Small intestine (tissue), 7 donors: ENCODE measurements around the gene MTHFD1L. TPM values are rescaled to one million over a fixed set of nuclear protein-coding genes. Genes with fewer than 3 reads are reported as not detected.
"Not testable (repeated sequence)": the region's sequence is repeated elsewhere in the genome, so short reads cannot be mapped to it uniquely, and the experiment has no call there.

ENCODE experiments used
- DNase-seq, 2 donors: peaks; one replicate each; pipeline versions ENCODE4 v3.0.0 to v3.0.0-alpha.2; 2013
- FAIRE-seq: peaks from 2 replicates; lab custom pipeline; 2012; peaks lifted over from hg19 to GRCh38; lab: Jason Lieb, UNC
- H3K27ac ChIP-seq, 3 donors: one replicate each; pipeline ENCODE4 v1.5.1; 2013; ENCODE audit warnings: low read length in 2 of 3, mild to moderate bottlenecking in 2 of 3, control low read depth in 1 of 3, inconsistent platforms in 1 of 3, low read depth in 1 of 3, moderate library complexity in 1 of 3
- H3K27me3 ChIP-seq, 3 donors: one replicate each; pipeline ENCODE4 v1.6.1; 2013; ENCODE audit warnings: low read length in 3 of 3, inconsistent platforms in 1 of 3; ENCODE audit not compliant: control insufficient read depth in 3 of 3, insufficient read depth in 3 of 3
- H3K36me3 ChIP-seq, 3 donors: one replicate each; pipeline ENCODE4 v1.6.1; 2013; ENCODE audit warnings: low read length in 3 of 3, inconsistent platforms in 1 of 3, low read depth in 1 of 3, mild to moderate bottlenecking in 1 of 3, moderate library complexity in 1 of 3; ENCODE audit not compliant: control insufficient read depth in 3 of 3, insufficient read depth in 2 of 3
- H3K4me1 ChIP-seq, 3 donors: one replicate each; pipeline ENCODE4 v1.6.1; 2013; ENCODE audit warnings: low read length in 2 of 3, inconsistent platforms in 1 of 3, low read depth in 1 of 3, mild to moderate bottlenecking in 1 of 3, moderate library complexity in 1 of 3; ENCODE audit not compliant: control insufficient read depth in 3 of 3, insufficient read depth in 2 of 3
- H3K4me3 ChIP-seq, 3 donors: one replicate each; pipeline ENCODE4 v1.5.1; 2013; ENCODE audit warnings: low read length in 3 of 3, control low read depth in 1 of 3, inconsistent platforms in 1 of 3, low read depth in 1 of 3, mild to moderate bottlenecking in 1 of 3, moderate library complexity in 1 of 3
- H3K9me3 ChIP-seq, 2 donors: one replicate each; pipeline ENCODE4 v1.6.1; 2013; ENCODE audit warnings: low read depth in 1 of 2, low read length in 1 of 2; ENCODE audit not compliant: control insufficient read depth in 2 of 2, insufficient read depth in 1 of 2
- WGBS, 3 donors: extraction: QIAGEN DNeasy Blood & Tissue Kit; methylation state at CpG; one replicate each; pipeline ENCODE4 v1.1.7; 2013; 5-methylcytosine and 5-hydroxymethylcytosine counted together
- polyA plus RNA-seq, 4 donors: library from polyadenylated mRNA; stranded (reverse) in 3 of 4; unstranded in 1 of 4; fragments of 200-250 nt in 3 of 4; fragments of 120-200 nt in 1 of 4; gene quantifications; one replicate each; pipeline versions ENCODE4 v1.2.1 to v1.2.3, GENCODE V29; 2013
- donor health status: healthy with polysubstance abuse.
- donor health status: control.
- donor health status: control.
- donor health status: Bipolar disorder and iron deficiency.
- donor health status: healthy.

Gene MTHFD1L
- polyA plus RNA-seq, 4 donors: 0.89 to 14.2 (median 4.7) TPM

GRCh38 chr6:151118461-151119123, 253.1 kb downstream of the MTHFD1L start:
- H3K36me3 ChIP-seq: no peaks in the 10 kb centered on the region
- FAIRE-seq (no peak), DNase-seq (peak; percentile 78 to 84)
- WGBS, 3 donors: 19 to 56% (median 35%) methylated on average over 8 of the region's 8 CpGs
- H3K4me3 ChIP-seq: no peak overlapping the region
- H3K4me1 ChIP-seq: peaks cover 0 to 30% (median 1%) of the 10 kb centered on the region in 3 donors
- no peaks in the 10 kb centered on the region for H3K27me3 ChIP-seq
- H3K9me3 ChIP-seq: no peaks in the 10 kb centered on the region
- H3K27ac ChIP-seq: peak overlapping the region; percentile 74 to 95 (median 86)

- no peak overlapping the region for H3K4me3 ChIP-seq
- DNase-seq: peak; percentile 88 to 93
- FAIRE-seq: no peak
- WGBS, 3 donors: 25 to 67% (median 35%) methylated on average over 11 of the region's 11 CpGs
- peak overlapping the region; percentile 41 to 86 (median 66) for H3K27ac ChIP-seq
- no peaks in the 10 kb centered on the region for H3K9me3 ChIP-seq
- H3K4me1 ChIP-seq: peaks cover 0 to 32% (median 1%) of the 10 kb centered on the region in 3 donors
- H3K36me3 ChIP-seq: no peaks in the 10 kb centered on the region
- H3K27me3 ChIP-seq: no peaks in the 10 kb centered on the region
Observed at GRCh38 chr6:151119823-151120524, 254.5 kb downstream of the MTHFD1L start.

GRCh38 chr6:151121900-151122299, 256.4 kb downstream of the MTHFD1L start:
- H3K9me3 ChIP-seq: peaks cover 0 to under 1% of the 10 kb centered on the region in 2 donors
- H3K36me3 ChIP-seq: no peaks in the 10 kb centered on the region
- WGBS, 3 donors: 76 to 95% (median 93%) methylated on average over 1 of the region's 1 CpG
- H3K27ac ChIP-seq: no peak overlapping the region
- no peaks in the 10 kb centered on the region for H3K27me3 ChIP-seq
- no peak overlapping the region for H3K4me3 ChIP-seq
- DNase-seq (no peak), FAIRE-seq (no peak)
- H3K4me1 ChIP-seq: peaks cover 1 to 42% (median 2%) of the 10 kb centered on the region in 3 donors

GRCh38 chr6:151123641-151124040, 258.1 kb downstream of the MTHFD1L start:
- not testable (repeated sequence) for H3K27me3 ChIP-seq, FAIRE-seq, DNase-seq, H3K9me3 ChIP-seq, H3K36me3 ChIP-seq, H3K4me3 ChIP-seq, H3K27ac ChIP-seq
- 90 to 100% (median 99%) methylated on average over 8 of the region's 8 CpGs for WGBS, 3 donors
- H3K4me1 ChIP-seq: peaks cover 1 to 36% (median 2%) of the 10 kb centered on the region in 3 donors

GRCh38 chr6:151125242-151125641, 259.7 kb downstream of the MTHFD1L start:
- not testable (repeated sequence) for FAIRE-seq, H3K9me3 ChIP-seq, DNase-seq, H3K36me3 ChIP-seq, H3K4me3 ChIP-seq, H3K27me3 ChIP-seq
- Histone ChIP-seq H3K27ac (peak overlapping the region in 1 of 3 donors; percentile 33), H3K4me1 (peaks cover 1 to 21% (median 2%) of the 10 kb centered on the region in 3 donors)
- WGBS, 3 donors: 2 to 33% (median 13%) methylated on average over 2 of the region's 2 CpGs

- not testable (repeated sequence) for H3K9me3 ChIP-seq, H3K4me3 ChIP-seq, H3K36me3 ChIP-seq, H3K27me3 ChIP-seq, FAIRE-seq
- DNase-seq: peak; percentile 24 to 44
- WGBS, 3 donors: 9 to 39% (median 26%) methylated on average over 6 of the region's 6 CpGs
- Histone ChIP-seq H3K27ac (peak overlapping the region in 1 of 3 donors; percentile 16), H3K4me1 (peaks cover 1 to 15% (median 2%) of the 10 kb centered on the region in 3 donors)
Observed at GRCh38 chr6:151125651-151126416, 260.3 kb downstream of the MTHFD1L start.

- 57 to 70% (median 68%) methylated on average over 4 of the region's 4 CpGs for WGBS, 3 donors
- not testable (repeated sequence) for DNase-seq, H3K4me3 ChIP-seq, H3K9me3 ChIP-seq, H3K27me3 ChIP-seq, FAIRE-seq, H3K36me3 ChIP-seq
- Histone ChIP-seq H3K27ac (peak overlapping the region in 1 of 3 donors; percentile 16), H3K4me1 (peaks cover 0 to 12% (median 2%) of the 10 kb centered on the region in 3 donors)
Observed at GRCh38 chr6:151126417-151126724, 260.9 kb downstream of the MTHFD1L start.

GRCh38 chr6:151127133-151127798, 261.8 kb downstream of the MTHFD1L start:
- peaks cover 0 to 12% (median 2%) of the 10 kb centered on the region in 3 donors for H3K4me1 ChIP-seq
- not testable (repeated sequence) for FAIRE-seq, DNase-seq, H3K27me3 ChIP-seq, H3K36me3 ChIP-seq, H3K9me3 ChIP-seq, H3K4me3 ChIP-seq, H3K27ac ChIP-seq
- 94 to 97% (median 96%) methylated on average over 5 of the region's 5 CpGs for WGBS, 3 donors
